Body of pancreas (tissue), 4 donors: Measurements from ENCODE around the gene NPC2. TPM values are rescaled to one million over a fixed set of nuclear protein-coding genes. Genes with fewer than 3 reads are reported as not detected.

ENCODE experiments used
- ATAC-seq: fragments of 150-250 bp; one replicate; pipeline ENCODE4 v1.9.1; 2016
- DNase-seq, 4 donors: peaks; one replicate each; pipeline ENCODE4 v3.0.0-alpha.2; 2019
- H3K27ac ChIP-seq, 4 donors: fragments of 200-600 bp; sonication (generic); 1 replicate in 3 of 4; 2 replicates in 1 of 4; pipeline versions ENCODE4 v1.5.1 to v1.6.1; 2016 to 2019; ENCODE audit warnings: mild to moderate bottlenecking in 1 of 4, mixed read lengths in 1 of 4, moderate library complexity in 1 of 4
- H3K27me3 ChIP-seq, 2 donors: fragments of 200-600 bp; sonication (generic); one replicate each; pipeline ENCODE4 v1.6.0; 2016; ENCODE audit warnings: mild to moderate bottlenecking in 1 of 2
- H3K36me3 ChIP-seq, 2 donors: fragments of 200-600 bp; sonication (generic); replicated peaks in 1 of 2; 2 replicates each; pipeline ENCODE4 v1.5.1; 2016; ENCODE audit warnings: low read depth in 2 of 2; ENCODE audit not compliant: insufficient read depth in 1 of 2
- H3K4me1 ChIP-seq: fragments of 200-600 bp; sonication (generic); one replicate; pipeline ENCODE4 v1.6.0; 2016
- H3K4me3 ChIP-seq, 2 donors: fragments of 200-600 bp; sonication (generic); 1 replicate in 1 of 2; 2 replicates in 1 of 2; pipeline ENCODE4 v1.5.1; 2016 to 2019
- H3K9me3 ChIP-seq, 3 donors: fragments of 200-600 bp; sonication (generic); 1 replicate in 2 of 3; 2 replicates in 1 of 3; pipeline ENCODE4 v1.5.1; 2016
- CTCF ChIP-seq, 7 experiments: fragments of 450-650 bp in 4 of 7; fragments of 200-600 bp in 3 of 7; sonication (generic) in 3 of 7; IDR thresholded peaks; one replicate each; pipeline ENCODE4 v1.5.1; 2016 to 2019; ENCODE audit warnings: antibody characterized with exemption in 7 of 7
- POLR2A ChIP-seq, 3 donors: fragments of 450-650 bp; IDR thresholded peaks; one replicate each; pipeline ENCODE4 v1.6.1; 2016; ENCODE audit warnings: antibody characterized with exemption in 3 of 3, mild to moderate bottlenecking in 2 of 3
- WGBS, 2 donors: methylation state at CpG; one replicate each; pipeline ENCODE4 v1.1.5; 2017; 5-methylcytosine and 5-hydroxymethylcytosine counted together
- intact Hi-C: fragments of 100-400 bp; cut with DNase I; formaldehyde crosslinking; loops from one replicate; pipeline ENCODE4 v1.15.1; 2023
- total RNA-seq, 2 donors: library from RNA; depleted of rRNA; stranded (reverse); fragments of >200 nt; gene quantifications; one replicate each; pipeline ENCODE4 v1.1.0, GENCODE V29; 2016

The NPC2 gene
- total RNA-seq, 2 donors from 2014 or later: 97.5 to 130 TPM

- DNase-seq (no peak), ATAC-seq (no peak)
- Histone ChIP-seq H3K36me3 (no peaks in the 10 kb centered on the region), H3K27me3 (no peaks in the 10 kb centered on the region), H3K27ac (no peak overlapping the region), H3K4me3 (no peak overlapping the region), H3K4me1 (peaks cover 6% of the 10 kb centered on the region), H3K9me3 (no peaks in the 10 kb centered on the region)
- no peak for TF ChIP-seq POLR2A (IDR thresholded peaks at IDR 0.05)
- no peak for TF ChIP-seq CTCF (IDR thresholded peaks at IDR 0.05)
- 79% methylated on average over 2 to 7 of the region's 7 CpGs for WGBS, 2 donors
- intact Hi-C loops: no loop called here
Measured at GRCh38 chr14:74429991-74430390, 63.1 kb downstream of the NPC2 start.

Other genes with a start within 250 kb of the NPC2 start
- 10 to 100 TPM; 29.8 to 51.7 TPM for gene ABCD4, start 190.4 kb downstream of the NPC2 start, total RNA-seq
- gene VRTN, start 144.8 kb downstream of the NPC2 start, total RNA-seq: not detected
- under 1 TPM in 1 of 2 donors, not detected in 1; 0.52 TPM for gene SYNDIG1L, start 67.1 kb downstream of the NPC2 start, total RNA-seq
- gene ISCA2, start 460 bp upstream of the NPC2 start, total RNA-seq: 10 to 100 TPM in 1 of 2 donors, 1 to 10 TPM in 1; 4.3 to 17.6 TPM
- 10 to 100 TPM; 15.8 to 20.4 TPM for gene LTBP2, start 118.9 kb upstream of the NPC2 start, total RNA-seq
- gene AREL1, start 219.8 kb upstream of the NPC2 start, total RNA-seq: 10 to 100 TPM; 10.6 to 21.1 TPM
- 10 to 100 TPM in 1 of 2 donors, 1 to 10 TPM in 1; 4.9 to 19.2 TPM for gene FCF1, start 219.8 kb upstream of the NPC2 start, total RNA-seq